ENCODE data around the gene MBD2.

DNA sequence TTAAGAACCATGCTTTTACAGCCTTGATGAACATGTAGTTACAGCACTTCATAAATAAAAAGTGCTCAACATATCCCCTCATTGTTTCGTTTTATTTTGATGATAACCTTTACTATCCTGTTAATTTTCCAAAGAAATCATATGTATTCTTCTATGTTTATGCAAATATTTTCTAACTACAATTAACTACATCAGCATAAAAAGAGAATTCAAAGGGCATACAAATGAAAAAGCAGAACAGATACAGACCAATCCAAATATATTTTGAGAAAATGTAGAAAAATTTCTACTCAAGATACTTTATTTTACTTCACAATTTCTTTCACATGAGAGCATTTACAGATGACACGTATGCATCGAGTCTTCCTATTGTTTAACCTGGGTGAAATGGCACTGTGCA is 69.1 kb downstream of the MBD2 start:
- no peak for TF ChIP-seq EZH2phosphoT487 (IDR thresholded peaks at IDR 0.05; ENCODE audit: borderline replicate concordance, low read depth, low read length)
- TF ChIP-seq, protein P1, sequence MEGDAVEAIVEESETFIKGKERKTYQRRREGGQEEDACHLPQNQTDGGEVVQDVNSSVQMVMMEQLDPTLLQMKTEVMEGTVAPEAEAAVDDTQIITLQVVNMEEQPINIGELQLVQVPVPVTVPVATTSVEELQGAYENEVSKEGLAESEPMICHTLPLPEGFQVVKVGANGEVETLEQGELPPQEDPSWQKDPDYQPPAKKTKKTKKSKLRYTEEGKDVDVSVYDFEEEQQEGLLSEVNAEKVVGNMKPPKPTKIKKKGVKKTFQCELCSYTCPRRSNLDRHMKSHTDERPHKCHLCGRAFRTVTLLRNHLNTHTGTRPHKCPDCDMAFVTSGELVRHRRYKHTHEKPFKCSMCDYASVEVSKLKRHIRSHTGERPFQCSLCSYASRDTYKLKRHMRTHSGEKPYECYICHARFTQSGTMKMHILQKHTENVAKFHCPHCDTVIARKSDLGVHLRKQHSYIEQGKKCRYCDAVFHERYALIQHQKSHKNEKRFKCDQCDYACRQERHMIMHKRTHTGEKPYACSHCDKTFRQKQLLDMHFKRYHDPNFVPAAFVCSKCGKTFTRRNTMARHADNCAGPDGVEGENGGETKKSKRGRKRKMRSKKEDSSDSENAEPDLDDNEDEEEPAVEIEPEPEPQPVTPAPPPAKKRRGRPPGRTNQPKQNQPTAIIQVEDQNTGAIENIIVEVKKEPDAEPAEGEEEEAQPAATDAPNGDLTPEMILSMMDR (conservative IDR thresholded peaks at IDR 0.05; ENCODE audit: low read length) = no peak
